NCI-H345 treated with DMSO at 0.1 percent for 48 hours (cell line): ENCODE data around the gene PLB1.

ENCODE experiments used
- DNase-seq: peaks from one replicate; lab custom pipeline; 2025; ENCODE audit not compliant: unreplicated experiment; lab: John Stamatoyannopoulos, UW

PLB1 gene

GRCh38 chr2:28639836-28640235, 144.0 kb downstream of the PLB1 start:
- no peak for DNase-seq

GRCh38 chr2:28640260-28640907, 144.5 kb downstream of the PLB1 start:
- DNase-seq: no peak

DNA sequence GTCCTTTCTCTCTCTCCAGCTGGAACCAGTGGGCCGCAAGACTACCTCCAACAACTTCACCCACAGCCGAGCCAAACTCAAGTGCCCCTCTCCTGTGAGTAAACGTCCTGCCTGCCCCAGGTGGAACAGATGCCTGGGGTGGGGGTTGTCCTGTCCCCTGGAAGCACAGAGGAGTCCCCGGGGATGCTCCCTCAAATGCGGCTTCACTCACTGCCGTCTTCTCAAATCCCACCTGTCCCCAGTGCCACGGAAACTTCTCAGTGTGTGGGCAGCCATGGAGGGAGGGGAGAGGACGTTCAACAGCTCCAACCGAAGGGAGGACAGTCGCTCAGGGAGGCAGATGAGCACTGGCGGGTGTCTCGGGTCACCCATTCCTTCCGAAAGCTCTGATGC, 145.0 kb downstream of the PLB1 start:
- no peak for DNase-seq

GRCh38 chr2:28642796-28643195, 146.9 kb downstream of the PLB1 start:
- no peak for DNase-seq

DNA sequence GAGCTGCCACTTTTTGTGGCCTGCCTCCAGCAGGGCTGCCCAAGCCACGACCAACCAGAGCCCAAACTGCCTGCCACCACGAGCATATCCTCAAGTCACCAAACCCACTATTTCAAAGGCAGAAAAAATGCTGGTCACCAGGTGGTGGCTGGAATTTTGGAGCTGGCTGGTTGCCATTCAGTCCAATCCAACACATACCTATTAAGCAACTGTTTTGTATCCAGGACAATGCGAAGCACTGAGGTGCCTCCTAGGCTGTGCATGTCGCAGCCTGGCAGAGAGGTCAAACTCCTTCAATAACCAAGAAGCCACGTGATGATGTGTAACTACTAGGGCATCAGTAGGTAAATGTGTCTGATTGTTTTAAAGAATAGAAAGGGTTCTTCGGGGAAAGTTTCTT, 147.5 kb downstream of the PLB1 start:
- no peak for DNase-seq

- no peak for DNase-seq
Observed at GRCh38 chr2:28643911-28644334, 148.1 kb downstream of the PLB1 start.

GRCh38 chr2:28644760-28645159, 148.9 kb downstream of the PLB1 start:
- no peak for DNase-seq

DNA sequence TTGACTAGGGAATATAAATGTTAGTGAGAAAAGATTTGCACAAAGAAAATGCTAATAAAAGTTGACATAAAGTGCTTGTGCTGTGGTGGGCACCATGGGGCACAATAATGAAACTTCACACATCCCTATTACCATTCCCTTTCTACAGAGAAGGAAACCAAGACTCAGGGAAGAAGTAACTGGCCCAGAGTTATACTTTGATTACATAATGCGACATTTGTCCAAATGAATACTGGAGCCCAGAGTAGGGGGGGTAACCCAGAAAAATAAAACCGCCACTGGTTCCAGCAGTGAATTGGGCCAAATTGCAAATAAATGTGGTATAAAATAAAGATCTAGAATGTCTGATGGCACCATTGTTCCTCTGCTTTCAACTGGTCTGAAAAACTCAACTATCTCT, 149.7 kb downstream of the PLB1 start:
- no peak for DNase-seq

DNA sequence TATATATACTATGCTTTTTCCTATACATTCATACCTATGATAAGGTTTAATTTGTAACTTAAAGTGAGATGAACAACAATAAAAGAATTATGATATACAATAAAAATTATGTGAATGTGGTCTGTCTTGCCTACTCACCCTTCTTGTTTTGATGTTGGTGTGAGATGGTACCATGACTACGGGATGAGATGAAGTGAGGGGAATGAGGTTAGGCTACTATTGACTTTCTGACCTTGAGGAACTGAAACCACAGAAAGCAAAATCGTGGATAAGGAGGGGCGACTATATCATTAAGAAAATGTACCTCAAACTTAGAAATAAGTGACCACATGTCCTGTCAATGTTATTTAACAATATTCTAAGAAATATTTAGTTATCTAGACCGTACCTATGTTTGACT, 151.8 kb downstream of the PLB1 start:
- no peak for DNase-seq

DNA sequence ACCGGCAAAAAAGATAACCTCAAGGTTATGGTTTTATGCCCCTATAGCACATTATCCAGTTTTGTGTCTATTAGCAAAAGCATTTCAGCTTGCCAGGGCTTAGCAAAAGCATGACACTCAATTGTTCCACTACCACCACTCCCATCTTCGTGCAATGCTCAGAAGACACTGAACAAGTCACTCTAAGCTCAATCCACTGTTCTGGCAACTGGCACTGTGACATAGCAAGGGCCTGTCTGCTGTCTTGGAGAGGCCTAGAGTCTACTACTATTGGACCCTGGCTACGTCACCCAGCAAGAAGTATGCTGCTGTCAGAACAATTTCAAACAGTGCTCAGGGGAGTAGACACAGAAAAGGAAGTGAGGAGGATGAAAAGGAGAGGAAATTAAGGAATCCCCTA, 152.3 kb downstream of the PLB1 start:
- no peak for DNase-seq

GRCh38 chr2:28648671-28649395, 153.0 kb downstream of the PLB1 start:
- no peak for DNase-seq

DNA sequence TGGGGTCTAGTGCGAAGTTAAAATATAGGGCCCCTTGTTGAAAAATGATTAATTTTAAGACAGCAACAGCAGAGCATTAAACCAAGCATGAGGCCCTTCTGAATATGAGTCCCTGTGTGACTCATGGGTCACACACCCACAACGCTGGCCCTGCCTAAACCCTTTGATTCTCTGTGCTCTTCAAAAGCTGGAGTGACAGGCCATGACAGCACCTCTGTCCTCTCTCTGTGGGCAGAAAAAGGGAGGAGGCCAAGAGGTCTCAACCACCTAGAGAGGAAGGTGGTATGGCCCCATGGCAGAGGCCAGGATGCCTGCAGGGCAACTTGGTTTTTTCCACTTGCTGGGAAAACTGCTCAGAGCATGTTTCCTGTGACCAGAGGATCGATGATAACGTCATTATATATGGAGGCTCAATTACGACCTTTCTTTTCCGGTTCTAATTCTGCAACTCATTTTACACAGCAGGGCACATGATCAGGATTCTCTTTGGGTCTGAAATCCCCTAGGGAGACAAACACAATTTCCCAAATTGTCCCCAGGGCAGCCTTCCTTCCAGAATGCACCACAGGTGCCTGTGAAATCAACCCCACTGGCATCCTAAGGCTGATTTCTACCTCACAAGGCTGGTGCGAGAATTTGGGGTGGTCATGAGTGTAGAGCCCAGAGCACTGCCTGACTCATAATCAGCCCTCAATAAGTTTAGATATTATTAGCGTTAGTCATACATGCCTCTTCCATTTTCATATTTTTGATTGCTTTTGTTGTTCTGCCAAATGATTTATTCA, 153.8 kb downstream of the PLB1 start:
- DNase-seq: no peak

DNA sequence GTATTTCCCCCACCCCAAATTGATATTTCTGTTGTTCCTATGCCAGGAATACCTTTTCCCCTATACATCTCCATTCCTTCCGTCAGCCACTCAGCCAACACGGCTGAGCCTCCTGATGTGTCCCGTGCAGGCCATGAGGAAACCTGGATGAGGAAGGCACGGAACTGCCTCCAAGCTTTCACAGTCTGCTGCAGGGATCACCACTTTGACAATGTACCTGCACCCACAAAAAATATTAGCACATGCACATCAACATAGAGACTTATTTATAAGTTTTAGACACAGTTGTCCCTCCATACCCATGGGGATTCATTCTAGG, 154.4 kb downstream of the PLB1 start:
- no peak for DNase-seq

GRCh38 chr2:28652217-28652616, 156.4 kb downstream of the PLB1 start:
- DNase-seq: no peak

GRCh38 chr2:28653892-28654662, 158.2 kb downstream of the PLB1 start:
- DNase-seq: no peak

GRCh38 chr2:28654663-28655320, 158.9 kb downstream of the PLB1 start:
- no peak for DNase-seq

- DNase-seq: no peak
Observed at GRCh38 chr2:28656937-28657615, 161.2 kb downstream of the PLB1 start.

- DNase-seq: no peak
Observed at GRCh38 chr2:28658369-28658768, 162.5 kb downstream of the PLB1 start.

GRCh38 chr2:28659127-28659526, 163.3 kb downstream of the PLB1 start:
- DNase-seq: no peak

GRCh38 chr2:28661589-28662001, 165.7 kb downstream of the PLB1 start:
- DNase-seq: no peak
